LNCaP clone FGC (cell line): ENCODE measurements around the gene RNF135.
"Not testable (repeated sequence)": the region's sequence is repeated elsewhere in the genome, so short reads cannot be mapped to it uniquely, and the experiment has no call there.

Experiments used
- DNase-seq: peaks from one replicate; pipeline ENCODE4 v3.0.0-alpha.2; 2011; ENCODE audit warnings: low read depth
- H3K4me3 ChIP-seq: 2 replicates; pipeline ENCODE4 v1.5.1; 2011; ENCODE audit warnings: mild to moderate bottlenecking, low read depth, low read length, control low read depth
- TF ChIP-seq, protein P1 (sequence below): IDR thresholded peaks from 2 replicates; pipeline ENCODE4 v1.5.1; 2012; ENCODE audit warnings: mild to moderate bottlenecking; ENCODE audit not compliant: control insufficient read depth, insufficient read depth; ENCODE audit errors: extremely low read depth

RNF135 gene

DNA sequence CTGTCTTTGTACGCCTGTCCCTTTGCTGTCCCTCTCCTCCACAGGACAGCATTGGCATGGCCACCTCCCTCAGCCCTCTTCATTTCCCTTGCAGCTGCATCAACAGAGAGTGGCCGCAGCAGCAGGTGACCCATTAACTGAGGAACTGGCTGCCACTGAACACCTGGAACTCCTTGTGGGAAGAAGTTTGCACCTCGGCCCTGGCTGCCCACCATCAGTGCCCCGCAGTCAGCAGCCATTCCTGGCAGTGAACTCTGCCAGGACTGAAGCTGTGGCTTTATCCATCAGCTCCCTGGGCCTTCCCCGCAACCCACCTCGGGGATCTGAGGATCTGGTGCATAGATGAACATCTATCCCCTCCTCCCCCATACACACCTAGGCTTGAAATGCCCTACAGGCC, 13.1 kb upstream of the RNF135 start:
- DNase-seq = no peak
- TF ChIP-seq, protein P1, sequence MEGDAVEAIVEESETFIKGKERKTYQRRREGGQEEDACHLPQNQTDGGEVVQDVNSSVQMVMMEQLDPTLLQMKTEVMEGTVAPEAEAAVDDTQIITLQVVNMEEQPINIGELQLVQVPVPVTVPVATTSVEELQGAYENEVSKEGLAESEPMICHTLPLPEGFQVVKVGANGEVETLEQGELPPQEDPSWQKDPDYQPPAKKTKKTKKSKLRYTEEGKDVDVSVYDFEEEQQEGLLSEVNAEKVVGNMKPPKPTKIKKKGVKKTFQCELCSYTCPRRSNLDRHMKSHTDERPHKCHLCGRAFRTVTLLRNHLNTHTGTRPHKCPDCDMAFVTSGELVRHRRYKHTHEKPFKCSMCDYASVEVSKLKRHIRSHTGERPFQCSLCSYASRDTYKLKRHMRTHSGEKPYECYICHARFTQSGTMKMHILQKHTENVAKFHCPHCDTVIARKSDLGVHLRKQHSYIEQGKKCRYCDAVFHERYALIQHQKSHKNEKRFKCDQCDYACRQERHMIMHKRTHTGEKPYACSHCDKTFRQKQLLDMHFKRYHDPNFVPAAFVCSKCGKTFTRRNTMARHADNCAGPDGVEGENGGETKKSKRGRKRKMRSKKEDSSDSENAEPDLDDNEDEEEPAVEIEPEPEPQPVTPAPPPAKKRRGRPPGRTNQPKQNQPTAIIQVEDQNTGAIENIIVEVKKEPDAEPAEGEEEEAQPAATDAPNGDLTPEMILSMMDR = no peak

DNA sequence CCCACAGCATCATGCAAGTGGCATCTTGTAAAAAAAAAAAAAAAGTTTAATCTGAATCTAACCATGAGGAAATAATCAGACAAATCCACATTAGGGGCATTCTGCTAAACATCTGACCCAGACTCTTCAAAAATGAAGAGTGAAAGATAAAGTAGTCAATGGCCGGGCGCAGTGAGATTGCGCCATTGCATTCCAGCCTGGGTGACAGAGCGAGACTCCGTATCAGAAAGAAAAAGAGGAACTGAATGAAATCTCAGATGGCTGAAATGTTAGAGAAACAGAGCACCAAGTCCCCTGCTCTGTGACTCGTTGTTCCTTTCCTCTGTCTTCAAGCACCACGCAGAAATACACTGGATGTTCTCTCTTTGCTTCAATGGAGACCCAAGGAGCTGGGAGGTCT, 12.7 kb upstream of the RNF135 start:
- no peak overlapping the region for H3K4me3 ChIP-seq
- TF ChIP-seq, protein P1 = no peak
- DNase-seq = no peak

More for the DNA sequence above, 13.1 kb upstream of the RNF135 start:
- no peak overlapping the region for H3K4me3 ChIP-seq

DNA sequence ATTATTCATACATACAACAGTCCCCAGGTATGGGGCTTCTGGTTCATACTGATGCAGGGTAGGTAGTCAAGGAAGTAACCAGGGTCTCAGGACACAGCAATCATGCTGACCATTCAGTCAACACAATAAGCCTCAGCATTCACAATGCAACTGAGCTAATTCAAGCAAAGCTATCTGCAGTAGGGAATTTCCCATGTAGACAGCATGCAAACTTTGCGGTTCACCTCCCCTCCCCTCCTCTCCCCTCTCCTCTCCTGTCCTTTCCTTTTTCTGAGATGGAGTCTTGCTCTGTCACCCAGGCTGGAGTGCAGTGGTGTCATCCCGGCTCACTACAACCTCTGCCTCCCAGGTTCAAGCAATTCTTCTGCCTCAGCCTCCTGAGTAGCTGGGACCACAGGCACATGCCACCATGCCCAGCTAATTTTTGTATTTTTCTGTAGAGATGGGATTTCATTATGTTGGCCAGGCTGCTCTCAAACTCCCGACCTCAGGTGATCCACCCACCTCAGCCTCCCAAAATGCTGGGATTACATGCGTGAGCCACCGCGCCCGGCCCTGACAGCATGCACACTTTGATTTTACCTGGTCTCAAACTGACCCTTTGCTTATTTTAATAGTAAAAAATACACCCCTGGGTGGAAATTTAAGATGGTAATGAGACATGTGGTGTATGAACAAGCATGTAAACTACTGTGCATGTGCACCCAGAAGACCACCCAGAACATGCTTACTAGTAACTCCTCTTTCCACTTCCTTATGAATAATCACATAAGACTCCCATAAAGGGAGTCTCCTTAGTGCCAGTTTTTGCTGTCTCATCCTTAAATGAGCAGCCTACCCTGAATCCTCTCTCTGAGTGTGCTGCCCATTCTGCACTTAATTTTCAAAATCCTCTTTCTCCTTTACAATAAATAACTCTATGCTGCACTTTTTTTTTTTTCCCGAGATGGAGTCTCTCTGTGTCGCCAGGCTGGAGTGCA, 9.3 kb upstream of the RNF135 start:
- DNase-seq = no peak
- TF ChIP-seq, protein P1 = no peak
- no peak overlapping the region for H3K4me3 ChIP-seq

DNA sequence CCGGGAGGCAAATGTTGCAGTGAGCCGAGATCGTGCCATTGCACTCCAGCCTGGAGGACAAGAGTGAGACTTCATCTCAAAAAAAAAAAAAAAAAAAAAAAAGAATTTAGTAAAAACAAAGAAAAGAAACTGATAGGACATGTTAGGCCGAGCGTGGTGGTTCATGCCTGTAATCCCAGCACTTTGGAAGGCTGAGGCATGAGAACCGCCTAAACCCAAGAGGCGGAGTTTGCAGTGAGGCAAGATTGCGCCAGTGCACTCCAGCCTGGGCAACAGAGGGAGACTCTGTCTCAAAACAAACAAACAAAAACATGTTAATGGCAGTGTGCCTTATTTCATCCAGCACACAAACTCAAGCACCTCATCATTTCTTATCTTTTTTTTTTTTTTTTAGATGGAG, 6.5 kb upstream of the RNF135 start:
- H3K4me3 ChIP-seq, DNase-seq: not testable (repeated sequence)

DNA sequence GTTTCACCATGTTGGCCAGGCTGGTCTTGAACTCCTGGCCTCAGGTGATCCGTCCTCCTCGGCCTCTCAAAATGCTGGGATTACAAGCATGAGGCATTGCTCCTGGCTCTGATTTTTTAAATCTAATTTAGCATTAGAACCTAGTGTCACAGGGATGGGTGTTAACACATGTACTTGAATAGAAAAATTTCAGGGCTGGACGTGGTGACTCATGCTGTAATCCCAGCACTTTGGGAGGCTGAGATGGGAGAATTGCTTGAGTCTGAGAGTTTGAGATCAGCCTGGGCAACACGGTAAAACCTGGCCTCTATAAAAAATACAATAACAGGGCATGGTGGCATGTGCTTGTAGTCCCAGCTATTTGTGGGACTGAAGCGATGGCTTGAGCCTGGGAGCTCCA, 6.0 kb upstream of the RNF135 start:
- TF ChIP-seq, protein P1 = no peak
- no peak for DNase-seq
- H3K4me3 ChIP-seq = no peak overlapping the region

DNA sequence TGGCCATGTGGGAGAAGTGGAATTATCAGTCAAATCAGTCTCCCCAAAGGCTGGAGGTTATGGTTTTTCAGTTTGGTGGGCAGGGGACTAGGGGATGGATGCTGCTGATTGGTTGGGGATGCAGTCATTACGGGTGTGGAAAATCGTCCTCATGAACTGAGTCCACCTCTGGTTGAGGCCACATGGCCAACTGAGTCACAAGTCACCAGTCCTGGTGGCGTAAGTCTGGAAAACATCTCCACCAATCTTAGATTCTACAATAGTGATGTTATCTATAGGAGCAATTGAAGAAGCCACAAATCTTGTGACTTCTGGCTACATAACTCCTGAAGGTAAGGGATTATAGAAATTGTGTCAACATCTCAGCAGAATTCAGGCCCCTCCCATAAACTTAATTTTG, 5.2 kb upstream of the RNF135 start:
- TF ChIP-seq, protein P1 = no peak

DNA sequence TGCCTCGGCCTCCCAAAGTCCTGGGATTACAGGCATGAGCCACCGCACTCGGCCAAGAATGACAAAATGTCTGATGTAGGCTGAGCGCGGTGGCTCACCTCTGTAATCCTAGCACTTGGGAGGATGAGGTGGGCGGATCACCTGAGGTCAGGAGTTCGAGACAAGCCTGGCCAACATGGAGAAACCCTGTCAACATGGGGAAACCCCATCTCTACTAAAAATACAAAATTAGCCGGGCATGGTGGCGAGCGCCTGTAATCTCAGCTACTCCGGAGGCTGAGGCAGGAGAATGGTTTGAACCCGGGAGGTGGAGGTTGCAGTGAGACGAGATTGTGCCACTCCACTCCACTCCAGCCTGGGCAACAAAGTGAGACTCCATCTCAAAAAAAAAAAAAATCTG, 2.9 kb upstream of the RNF135 start:
- not testable (repeated sequence) for H3K4me3 ChIP-seq, DNase-seq

More for the DNA sequence above, 5.2 kb upstream of the RNF135 start:
- H3K4me3 ChIP-seq = no peak overlapping the region
- DNase-seq = no peak
